OCI-LY7 (cell line): ENCODE measurements around the gene FAM136A.

ENCODE experiments used
- EZH2phosphoT487 ChIP-seq: fragments of 200-600 bp; sonication (generic); IDR thresholded peaks from 2 replicates; pipeline ENCODE4 v1.6.1; 2018; ENCODE audit warnings: low read depth, borderline replicate concordance, mild to moderate bottlenecking, mixed run types, antibody characterized with exemption, low read length, moderate library complexity, mixed read lengths
- TF ChIP-seq, protein P1 (sequence below): fragments of 200-600 bp; sonication (generic); conservative IDR thresholded peaks from 2 replicates; pipeline ENCODE4 v1.5.1; 2014; ENCODE audit warnings: mild to moderate bottlenecking, antibody characterized with exemption, low read length, moderate library complexity, mixed read lengths

DNA sequence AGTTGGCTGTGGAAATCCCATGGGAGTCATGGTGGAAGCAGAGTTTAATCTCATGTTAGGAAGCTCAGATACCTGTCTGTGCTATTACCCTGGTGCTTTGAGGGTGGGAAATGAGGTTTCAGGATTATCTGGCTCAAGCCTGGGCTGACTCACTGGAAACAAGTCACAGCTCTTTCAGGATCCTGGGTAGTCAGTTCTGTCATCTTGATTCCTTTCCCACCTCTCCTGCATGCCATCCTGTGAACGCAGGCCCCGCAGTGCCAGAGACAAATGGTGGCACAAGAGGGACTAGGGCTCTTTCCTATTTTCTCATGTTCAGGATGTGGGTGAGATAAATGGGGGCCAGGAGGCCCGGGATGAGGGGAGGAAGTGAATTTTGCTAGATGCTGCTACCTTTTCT is 3.7 kb upstream of the FAM136A start:
- TF ChIP-seq, protein P1, sequence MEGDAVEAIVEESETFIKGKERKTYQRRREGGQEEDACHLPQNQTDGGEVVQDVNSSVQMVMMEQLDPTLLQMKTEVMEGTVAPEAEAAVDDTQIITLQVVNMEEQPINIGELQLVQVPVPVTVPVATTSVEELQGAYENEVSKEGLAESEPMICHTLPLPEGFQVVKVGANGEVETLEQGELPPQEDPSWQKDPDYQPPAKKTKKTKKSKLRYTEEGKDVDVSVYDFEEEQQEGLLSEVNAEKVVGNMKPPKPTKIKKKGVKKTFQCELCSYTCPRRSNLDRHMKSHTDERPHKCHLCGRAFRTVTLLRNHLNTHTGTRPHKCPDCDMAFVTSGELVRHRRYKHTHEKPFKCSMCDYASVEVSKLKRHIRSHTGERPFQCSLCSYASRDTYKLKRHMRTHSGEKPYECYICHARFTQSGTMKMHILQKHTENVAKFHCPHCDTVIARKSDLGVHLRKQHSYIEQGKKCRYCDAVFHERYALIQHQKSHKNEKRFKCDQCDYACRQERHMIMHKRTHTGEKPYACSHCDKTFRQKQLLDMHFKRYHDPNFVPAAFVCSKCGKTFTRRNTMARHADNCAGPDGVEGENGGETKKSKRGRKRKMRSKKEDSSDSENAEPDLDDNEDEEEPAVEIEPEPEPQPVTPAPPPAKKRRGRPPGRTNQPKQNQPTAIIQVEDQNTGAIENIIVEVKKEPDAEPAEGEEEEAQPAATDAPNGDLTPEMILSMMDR, result no peak
- TF ChIP-seq EZH2phosphoT487, result no peak
